Measurements from ENCODE around the gene SLC12A7.

SLC12A7 gene

GRCh38 chr5:1014346-1014745 lies 97.5 kb downstream of the SLC12A7 start:
- no peak for DNase-seq

GRCh38 chr5:1013948-1014301 lies 97.9 kb downstream of the SLC12A7 start:
- no peak for DNase-seq

GRCh38 chr5:1013238-1013947 lies 98.5 kb downstream of the SLC12A7 start:
- no peak for DNase-seq

GRCh38 chr5:1012900-1013237 lies 99.0 kb downstream of the SLC12A7 start:
- DNase-seq: no peak

GRCh38 chr5:1012313-1012841 lies 99.5 kb downstream of the SLC12A7 start:
- no peak for DNase-seq

- DNase-seq: no peak
These were observed 100.0 kb downstream of the SLC12A7 start for GRCh38 chr5:1011741-1012312.

GRCh38 chr5:1011226-1011631 lies 100.6 kb downstream of the SLC12A7 start:
- DNase-seq: peak; percentile 71

- peak; percentile 56 for DNase-seq
These were observed 101.2 kb downstream of the SLC12A7 start for GRCh38 chr5:1010641-1011046.

GRCh38 chr5:1010181-1010510 lies 101.7 kb downstream of the SLC12A7 start:
- peak; percentile 40 for DNase-seq

- DNase-seq: no peak
These were observed 102.3 kb downstream of the SLC12A7 start for GRCh38 chr5:1009359-1010180.

GRCh38 chr5:1008451-1009358 lies 103.2 kb downstream of the SLC12A7 start, which contains the start of gene NKD2:
NKD2 (plus strand) TSS chr5:1008802; CDS start chr5:1009058, 256 bp downstream.
- DNase-seq: peak; percentile 27

- no peak for DNase-seq
These were observed 104.0 kb downstream of the SLC12A7 start for GRCh38 chr5:1007681-1008450.

GRCh38 chr5:1007221-1007680 lies 104.6 kb downstream of the SLC12A7 start:
- no peak for DNase-seq

- no peak for DNase-seq
These were observed 105.2 kb downstream of the SLC12A7 start for GRCh38 chr5:1006656-1007071.

- no peak for DNase-seq
These were observed 105.8 kb downstream of the SLC12A7 start for GRCh38 chr5:1005904-1006655.

GRCh38 chr5:1005249-1005851 lies 106.5 kb downstream of the SLC12A7 start:
- no peak for DNase-seq

GRCh38 chr5:1004461-1005248 lies 107.2 kb downstream of the SLC12A7 start:
- peak; percentile 24 for DNase-seq

GRCh38 chr5:1003296-1003937 lies 108.4 kb downstream of the SLC12A7 start:
- peak; percentile 64 for DNase-seq

GRCh38 chr5:1002836-1003235 lies 109.0 kb downstream of the SLC12A7 start:
- DNase-seq: no peak

GRCh38 chr5:1002271-1002546 lies 109.7 kb downstream of the SLC12A7 start:
- no peak for DNase-seq
